ENCODE results near the gene LAMA2.

The LAMA2 gene

DNA sequence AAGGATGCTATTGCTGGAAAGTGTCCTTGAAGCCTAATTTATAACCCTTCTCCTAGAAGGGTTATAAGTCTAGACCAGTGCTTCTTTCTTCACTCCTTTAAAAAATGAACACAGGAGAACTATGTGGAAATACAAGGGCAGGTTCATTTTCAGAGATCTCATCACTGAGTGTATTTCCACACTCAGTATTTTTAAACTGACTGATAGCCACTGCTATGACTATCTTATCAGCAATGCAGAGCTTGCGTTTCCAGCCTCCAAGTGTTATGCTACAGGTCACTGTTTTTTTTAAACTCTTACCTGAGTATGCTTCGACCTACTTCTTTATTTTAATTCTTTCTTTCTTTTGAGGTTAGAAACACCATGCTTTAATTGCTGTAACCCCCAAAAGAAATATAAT lies 508.0 kb downstream of the LAMA2 start:
- DNase-seq (ENCODE audit: low spot score): no peak
- TF ChIP-seq, protein P1, sequence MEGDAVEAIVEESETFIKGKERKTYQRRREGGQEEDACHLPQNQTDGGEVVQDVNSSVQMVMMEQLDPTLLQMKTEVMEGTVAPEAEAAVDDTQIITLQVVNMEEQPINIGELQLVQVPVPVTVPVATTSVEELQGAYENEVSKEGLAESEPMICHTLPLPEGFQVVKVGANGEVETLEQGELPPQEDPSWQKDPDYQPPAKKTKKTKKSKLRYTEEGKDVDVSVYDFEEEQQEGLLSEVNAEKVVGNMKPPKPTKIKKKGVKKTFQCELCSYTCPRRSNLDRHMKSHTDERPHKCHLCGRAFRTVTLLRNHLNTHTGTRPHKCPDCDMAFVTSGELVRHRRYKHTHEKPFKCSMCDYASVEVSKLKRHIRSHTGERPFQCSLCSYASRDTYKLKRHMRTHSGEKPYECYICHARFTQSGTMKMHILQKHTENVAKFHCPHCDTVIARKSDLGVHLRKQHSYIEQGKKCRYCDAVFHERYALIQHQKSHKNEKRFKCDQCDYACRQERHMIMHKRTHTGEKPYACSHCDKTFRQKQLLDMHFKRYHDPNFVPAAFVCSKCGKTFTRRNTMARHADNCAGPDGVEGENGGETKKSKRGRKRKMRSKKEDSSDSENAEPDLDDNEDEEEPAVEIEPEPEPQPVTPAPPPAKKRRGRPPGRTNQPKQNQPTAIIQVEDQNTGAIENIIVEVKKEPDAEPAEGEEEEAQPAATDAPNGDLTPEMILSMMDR (IDR thresholded peaks at IDR 0.05; ENCODE audit: borderline replicate concordance, control extremely low read depth, extremely low read depth, insufficient read depth, missing control alignments): no peak
- in situ Hi-C loops (cut with MboI; ENCODE audit: low sequenced_read_pairs, unreplicated experiment): no loop called here

- TF ChIP-seq, protein P1 (IDR thresholded peaks at IDR 0.05; ENCODE audit: borderline replicate concordance, control extremely low read depth, extremely low read depth, insufficient read depth, missing control alignments): no peak
- in situ Hi-C loops (cut with MboI; ENCODE audit: low sequenced_read_pairs, unreplicated experiment): no loop called here
- no peak for DNase-seq (ENCODE audit: low spot score)
Measured at GRCh38 chr6:129393654-129394053, 510.7 kb downstream of the LAMA2 start.

DNA sequence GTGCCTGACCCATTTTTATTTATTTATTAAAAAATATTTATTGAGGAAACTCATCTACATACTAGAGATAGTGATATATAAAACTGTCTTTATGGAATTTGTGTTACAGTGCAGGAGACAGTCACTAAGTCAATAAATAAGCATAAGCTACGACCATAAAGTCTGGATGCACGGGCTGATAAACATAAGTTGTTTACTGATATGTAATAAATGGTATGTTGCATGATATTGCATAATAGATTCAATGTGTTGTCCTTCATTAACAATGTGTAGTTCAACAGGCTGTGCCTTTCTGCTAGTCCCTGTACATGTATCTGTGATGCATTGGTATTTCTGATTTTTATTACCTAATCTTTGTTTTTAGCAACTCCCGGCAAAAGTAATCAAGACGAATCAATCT lies 515.8 kb downstream of the LAMA2 start:
- TF ChIP-seq, protein P1 (IDR thresholded peaks at IDR 0.05; ENCODE audit: borderline replicate concordance, control extremely low read depth, extremely low read depth, insufficient read depth, missing control alignments): no peak
- no peak for DNase-seq (ENCODE audit: low spot score)
- in situ Hi-C loops (cut with MboI; ENCODE audit: low sequenced_read_pairs, unreplicated experiment): no loop called here

DNA sequence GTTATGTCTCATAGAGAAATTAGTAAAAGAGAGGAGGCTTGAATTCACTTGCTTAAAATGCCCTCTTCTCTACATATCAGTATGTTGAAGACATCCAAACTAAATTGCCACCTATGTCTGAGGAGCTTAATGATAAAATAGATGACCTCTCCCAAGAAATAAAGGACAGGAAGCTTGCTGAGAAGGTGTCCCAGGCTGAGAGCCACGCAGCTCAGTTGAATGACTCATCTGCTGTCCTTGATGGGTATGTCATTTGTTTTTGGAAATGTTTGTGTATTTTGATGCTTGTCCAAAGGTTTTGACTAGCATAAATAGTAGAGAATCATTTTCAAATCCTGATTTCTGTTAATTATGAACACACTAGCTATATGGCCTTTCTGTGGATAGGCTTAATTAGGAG lies 519.3 kb downstream of the LAMA2 start:
- TF ChIP-seq, protein P1 (IDR thresholded peaks at IDR 0.05; ENCODE audit: borderline replicate concordance, control extremely low read depth, extremely low read depth, insufficient read depth, missing control alignments): no peak
- no peak for DNase-seq (ENCODE audit: low spot score)
- in situ Hi-C loops (cut with MboI; ENCODE audit: low sequenced_read_pairs, unreplicated experiment): no loop called here

GRCh38 chr6:129411092-129411491 lies 528.2 kb downstream of the LAMA2 start:
- DNase-seq (ENCODE audit: low spot score): no peak
- TF ChIP-seq, protein P1 (IDR thresholded peaks at IDR 0.05; ENCODE audit: borderline replicate concordance, control extremely low read depth, extremely low read depth, insufficient read depth, missing control alignments): no peak
- in situ Hi-C loops (cut with MboI; ENCODE audit: low sequenced_read_pairs, unreplicated experiment): no loop called here

DNA sequence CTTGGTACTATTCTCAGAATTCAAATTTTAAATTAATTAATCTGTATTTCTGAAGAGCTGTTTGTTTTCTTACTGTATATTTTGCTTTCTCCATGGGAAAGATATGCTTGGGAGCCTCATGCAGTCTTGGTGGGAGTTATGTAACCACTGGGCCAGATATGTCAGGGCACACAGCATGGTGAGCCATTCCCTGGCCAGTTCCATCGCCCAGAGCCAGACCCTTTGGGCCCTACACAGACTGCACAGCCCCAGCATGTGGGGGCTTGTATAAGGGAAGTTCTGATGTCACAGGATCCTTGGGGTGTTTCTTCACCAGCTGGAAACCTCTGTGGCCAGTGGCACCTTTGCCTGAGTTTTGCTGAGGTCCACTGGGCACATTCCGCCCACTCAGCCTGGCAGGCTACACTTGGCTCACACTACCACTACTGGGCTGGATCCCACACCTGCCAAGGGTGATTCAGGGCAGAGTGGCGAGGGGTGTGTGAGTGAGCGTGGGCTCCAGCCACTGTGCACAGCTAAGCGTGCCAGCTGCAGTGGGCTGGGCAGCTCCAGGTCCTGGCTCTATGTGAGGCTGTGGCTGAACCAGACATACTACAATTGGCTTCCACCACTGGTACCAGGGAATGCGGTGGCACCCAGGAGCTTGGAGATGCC lies 533.5 kb downstream of the LAMA2 start:
- in situ Hi-C loops (cut with MboI; ENCODE audit: low sequenced_read_pairs, unreplicated experiment): no loop called here
- DNase-seq (ENCODE audit: low spot score): no peak
- TF ChIP-seq, protein P1 (IDR thresholded peaks at IDR 0.05; ENCODE audit: borderline replicate concordance, control extremely low read depth, extremely low read depth, insufficient read depth, missing control alignments): no peak

Measured in GM13976 (cell line).